Natural killer cell (primary cell): ENCODE measurements around the gene RASSF7. TPM values are rescaled to one million over a fixed set of nuclear protein-coding genes. Genes with fewer than 3 reads are reported as not detected.
"Not testable (repeated sequence)": the region's sequence is repeated elsewhere in the genome, so short reads cannot be mapped to it uniquely, and the experiment has no call there.

Experiments used
- ATAC-seq, 3 donors: fragments of 150-1000 bp in 2 of 3; fragments of 200-7000 bp in 1 of 3; cut with Tn5 transposase; 1 replicate in 1 of 3; 2 replicates in 2 of 3; pipeline ENCODE4 v1.10.0; 2021; ENCODE audit warnings: mild to moderate bottlenecking in 2 of 3, moderate library complexity in 2 of 3
- DNase-seq, 2 donors: peaks; one replicate each; pipeline versions ENCODE4 v3.0.0 to v3.0.0-alpha.2; 2013 to 2021; ENCODE audit warnings: mixed read lengths in 1 of 2
- H3K27ac ChIP-seq: one replicate; pipeline ENCODE4 v1.5.1; 2013; ENCODE audit warnings: mild to moderate bottlenecking, low read length
- H3K27me3 ChIP-seq: one replicate; pipeline ENCODE4 v1.6.1; 2013; ENCODE audit warnings: low read length; ENCODE audit not compliant: control insufficient read depth, insufficient read depth
- H3K36me3 ChIP-seq: one replicate; pipeline ENCODE4 v1.6.1; 2013; ENCODE audit warnings: low read length; ENCODE audit not compliant: control insufficient read depth, insufficient read depth
- H3K4me1 ChIP-seq: one replicate; pipeline ENCODE4 v1.6.1; 2013; ENCODE audit warnings: low read length; ENCODE audit not compliant: control insufficient read depth, insufficient read depth
- H3K4me3 ChIP-seq: one replicate; pipeline ENCODE4 v1.5.1; 2013; ENCODE audit warnings: low read length
- H3K9me3 ChIP-seq: one replicate; pipeline ENCODE4 v1.6.1; 2013; ENCODE audit warnings: low read length; ENCODE audit not compliant: control insufficient read depth, insufficient read depth
- H3K27ac Mint-ChIP-seq, 2 donors: one replicate each; pipeline ENCODE4 v1.8.0; 2022; ENCODE audit warnings: mild to moderate bottlenecking in 2 of 2, mixed read lengths in 2 of 2, moderate library complexity in 1 of 2
- H3K27me3 Mint-ChIP-seq, 2 donors: one replicate each; pipeline ENCODE4 v1.8.0; 2022; ENCODE audit warnings: low read depth in 2 of 2, mixed read lengths in 2 of 2
- H3K36me3 Mint-ChIP-seq: one replicate; pipeline ENCODE4 v1.8.0; 2022; ENCODE audit warnings: mixed read lengths
- H3K4me1 Mint-ChIP-seq, 2 donors: one replicate each; pipeline ENCODE4 v1.8.0; 2022; ENCODE audit warnings: mixed read lengths in 2 of 2
- H3K4me3 Mint-ChIP-seq: one replicate; pipeline ENCODE4 v1.8.0; 2022; ENCODE audit warnings: mild to moderate bottlenecking, moderate library complexity, mixed read lengths
- H3K9me3 Mint-ChIP-seq, 2 donors: one replicate each; pipeline ENCODE4 v1.8.0; 2022; ENCODE audit warnings: mixed read lengths in 2 of 2
- WGBS: methylation state at CpG from one replicate; pipeline ENCODE4 v1.1.7; 2013; ENCODE audit warnings: missing lambda C conversion rate; ENCODE audit not compliant: insufficient coverage; 5-methylcytosine and 5-hydroxymethylcytosine counted together
- intact Hi-C: fragments of 100-400 bp; cut with micrococcal nuclease; formaldehyde crosslinking; loops from one replicate; pipeline ENCODE4 v1.14.2; 2022
- total RNA-seq, 4 donors: library from RNA; stranded (reverse); fragments of 120-200 nt in 1 of 4; gene quantifications; one replicate each; pipeline versions ENCODE4 v1.2.3 to v1.2.4, GENCODE V29; 2013 to 2022
- TF ChIP-seq, protein P1 (sequence below): fragments of 200-600 bp; IDR thresholded peaks from one replicate; pipeline ENCODE4 v1.8.0; 2022; ENCODE audit warnings: antibody characterized with exemption

RASSF7 gene
- total RNA-seq, 3 donors from 2014 or later (not counting 1 experiment from before 2014, with no cell fraction given) = 19.0 to 21.7 (median 20.0) TPM

DNA sequence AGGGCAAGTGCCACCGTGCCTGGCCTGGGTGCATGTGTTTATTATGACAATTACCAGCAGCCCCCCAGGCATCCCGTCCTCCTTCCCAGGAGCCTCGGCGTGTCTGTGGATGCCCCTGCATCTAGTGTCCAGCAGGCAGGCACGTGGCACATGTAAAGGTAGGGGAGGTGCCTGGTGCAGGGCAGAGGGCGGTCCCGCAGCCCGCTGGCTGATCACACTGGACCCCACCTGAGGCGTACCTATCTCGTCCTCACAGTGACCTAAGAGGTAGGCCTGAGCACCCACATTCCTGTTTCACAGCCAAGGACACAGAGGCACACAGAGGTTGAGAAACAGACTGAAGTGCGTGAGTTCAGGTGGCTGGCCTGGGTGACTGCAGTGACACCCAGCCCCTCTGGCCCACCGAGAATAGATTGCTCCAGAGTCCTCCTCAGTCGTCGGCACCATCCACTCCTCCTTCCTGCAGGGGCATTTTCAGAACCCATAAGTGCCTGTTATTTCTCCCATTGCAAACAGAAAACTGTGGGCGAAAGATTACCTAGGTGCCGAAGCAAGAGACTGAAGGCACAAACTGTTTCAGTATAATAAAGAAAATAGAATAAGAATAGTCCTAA, 12.5 kb downstream of the RASSF7 start:
- H3K27me3 ChIP-seq = peaks cover 3% of the 10 kb centered on the region
- Mint-ChIP-seq H3K4me1 (peaks cover 14 to 32% of the 10 kb centered on the region in 2 donors), H3K36me3 (no peaks in the 10 kb centered on the region), H3K9me3 (no peaks in the 10 kb centered on the region), H3K4me3 (no peak overlapping the region), H3K27me3 (peaks cover 0 to 10% of the 10 kb centered on the region in 2 donors), H3K27ac (no peak overlapping the region)
- H3K9me3 ChIP-seq = no peaks in the 10 kb centered on the region
- no peaks in the 10 kb centered on the region for H3K36me3 ChIP-seq
- DNase-seq = no peak
- intact Hi-C loops = loop anchor here (5.0 kb wide), 1 partner anchor 186 kb away; no protein-coding TSS in a partner anchor
- no peak for ATAC-seq
- peaks cover 34% of the 10 kb centered on the region for H3K4me1 ChIP-seq
- 92% methylated on average over 14 of the region's 16 CpGs for whole genome bisulfite sequencing
- TF ChIP-seq, protein P1, sequence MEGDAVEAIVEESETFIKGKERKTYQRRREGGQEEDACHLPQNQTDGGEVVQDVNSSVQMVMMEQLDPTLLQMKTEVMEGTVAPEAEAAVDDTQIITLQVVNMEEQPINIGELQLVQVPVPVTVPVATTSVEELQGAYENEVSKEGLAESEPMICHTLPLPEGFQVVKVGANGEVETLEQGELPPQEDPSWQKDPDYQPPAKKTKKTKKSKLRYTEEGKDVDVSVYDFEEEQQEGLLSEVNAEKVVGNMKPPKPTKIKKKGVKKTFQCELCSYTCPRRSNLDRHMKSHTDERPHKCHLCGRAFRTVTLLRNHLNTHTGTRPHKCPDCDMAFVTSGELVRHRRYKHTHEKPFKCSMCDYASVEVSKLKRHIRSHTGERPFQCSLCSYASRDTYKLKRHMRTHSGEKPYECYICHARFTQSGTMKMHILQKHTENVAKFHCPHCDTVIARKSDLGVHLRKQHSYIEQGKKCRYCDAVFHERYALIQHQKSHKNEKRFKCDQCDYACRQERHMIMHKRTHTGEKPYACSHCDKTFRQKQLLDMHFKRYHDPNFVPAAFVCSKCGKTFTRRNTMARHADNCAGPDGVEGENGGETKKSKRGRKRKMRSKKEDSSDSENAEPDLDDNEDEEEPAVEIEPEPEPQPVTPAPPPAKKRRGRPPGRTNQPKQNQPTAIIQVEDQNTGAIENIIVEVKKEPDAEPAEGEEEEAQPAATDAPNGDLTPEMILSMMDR = no peak
- no peak overlapping the region for H3K27ac ChIP-seq
- H3K4me3 ChIP-seq = no peak overlapping the region

DNA sequence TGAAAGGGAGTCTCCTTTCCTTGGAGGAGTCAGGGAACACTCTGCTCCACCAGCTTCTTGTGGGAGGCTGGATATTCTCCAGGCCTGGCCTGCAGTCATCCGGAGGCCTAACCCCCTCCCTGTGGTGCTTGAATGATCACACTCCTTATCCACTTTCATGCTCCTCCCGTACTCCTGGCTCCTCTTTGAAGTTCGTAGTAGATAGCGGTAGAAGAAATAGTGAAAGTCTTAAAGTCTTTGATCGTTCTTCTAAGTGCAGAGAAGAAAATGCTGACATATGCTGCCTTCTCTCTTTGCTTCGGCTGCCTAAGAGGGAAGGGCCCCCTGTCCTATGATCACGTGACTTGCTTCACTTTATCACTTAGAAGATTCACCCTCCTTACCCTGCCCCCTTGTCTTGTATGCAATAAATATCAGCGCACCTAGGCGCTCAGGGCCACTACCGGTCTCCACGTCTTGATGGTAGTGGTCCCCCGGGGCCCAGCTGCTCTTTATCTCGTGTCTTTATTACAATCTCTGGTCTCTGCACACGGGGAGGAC, 13.3 kb downstream of the RASSF7 start:
- 52% methylated on average over 12 of the region's 14 CpGs for WGBS

DNA sequence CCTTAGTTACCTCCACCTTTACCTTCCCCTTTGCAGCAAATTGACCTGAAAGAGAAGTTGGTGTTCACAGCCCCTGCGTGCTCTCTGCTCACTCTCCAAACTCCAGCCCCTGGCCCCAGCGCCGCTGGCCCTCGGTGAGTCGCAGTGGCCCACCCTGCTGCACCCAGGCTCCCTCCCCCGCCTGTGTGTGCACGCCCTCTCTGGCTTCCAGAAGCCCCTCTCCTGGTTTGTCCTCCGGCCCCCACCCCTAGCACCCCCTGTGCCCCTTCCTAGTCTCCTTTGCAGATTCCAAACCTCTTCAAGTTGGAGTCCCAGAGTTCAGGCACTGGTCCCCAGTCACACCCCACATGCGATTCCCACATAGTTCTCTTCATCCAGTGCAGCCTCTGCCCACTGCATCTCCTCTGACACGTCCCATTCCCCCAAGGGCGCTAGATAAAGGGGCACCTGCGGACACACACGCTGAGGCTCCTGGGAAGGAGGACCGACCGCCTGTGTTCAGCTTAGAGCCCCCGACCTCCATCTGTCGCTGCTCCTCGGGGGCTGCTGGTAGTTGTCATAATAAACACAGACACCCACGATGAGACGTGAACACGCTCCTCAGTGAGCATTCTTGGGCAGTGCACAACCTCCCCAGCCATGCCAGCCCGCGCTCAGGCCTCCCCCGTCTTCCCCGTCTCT, 14.0 kb downstream of the RASSF7 start:
- Histone ChIP-seq H3K36me3 (no peaks in the 10 kb centered on the region), H3K4me1 (peaks cover 40% of the 10 kb centered on the region), H3K9me3 (no peaks in the 10 kb centered on the region), H3K27me3 (peaks cover 3% of the 10 kb centered on the region), H3K4me3 (no peak overlapping the region), H3K27ac (no peak overlapping the region)
- intact Hi-C loops = loop anchor here (5.0 kb wide), 2 partner anchors 43 to 187 kb away; partner anchors contain the start of gene IRF7
- Mint-ChIP-seq H3K9me3 (no peaks in the 10 kb centered on the region), H3K27ac (peak overlapping the region in 1 of 2 donors; percentile 93), H3K36me3 (no peaks in the 10 kb centered on the region), H3K27me3 (peaks cover 0 to 10% of the 10 kb centered on the region in 2 donors), H3K4me3 (peak overlapping the region; percentile 86), H3K4me1 (peaks cover 28 to 40% of the 10 kb centered on the region in 2 donors)
- ATAC-seq (no peak), DNase-seq (peak in 1 of 2 donors; percentile 53)
- WGBS = 33% methylated on average over 25 of the region's 25 CpGs
- TF ChIP-seq, protein P1 = no peak

More for the DNA sequence above, 13.3 kb downstream of the RASSF7 start:
- H3K9me3 ChIP-seq, H3K9me3 Mint-ChIP-seq, H3K27me3 ChIP-seq, H3K36me3 Mint-ChIP-seq, H3K27ac ChIP-seq, ATAC-seq, H3K4me3 ChIP-seq, H3K36me3 ChIP-seq, H3K27ac Mint-ChIP-seq: not testable (repeated sequence)
- peaks cover 40% of the 10 kb centered on the region for H3K4me1 ChIP-seq
- peaks cover 21 to 36% of the 10 kb centered on the region in 2 donors for H3K4me1 Mint-ChIP-seq
- H3K27me3 Mint-ChIP-seq = peaks cover 0 to 10% of the 10 kb centered on the region in 2 donors
- peak overlapping the region; percentile 86 for H3K4me3 Mint-ChIP-seq
- intact Hi-C loops = loop anchor here (5.0 kb wide), 1 partner anchor 187 kb away; no protein-coding TSS in a partner anchor
- DNase-seq = peak in 1 of 2 donors; percentile 57
